Neural cell (in vitro differentiated cells): ENCODE measurements around the gene KCTD2.

Source experiments
- CTCF ChIP-seq: fragments of 450-650 bp; IDR thresholded peaks from 2 replicates; pipeline ENCODE4 v1.5.1; 2014; ENCODE audit warnings: antibody characterized with exemption, mild to moderate bottlenecking, moderate library complexity; ENCODE audit not compliant: poor library complexity, severe bottlenecking
- EZH2 ChIP-seq: fragments of 200-600, 300-800 bp; shearing (Covaris generic), sonication (generic); IDR thresholded peaks from 2 replicates; pipeline ENCODE4 v1.6.1; 2014; ENCODE audit warnings: antibody characterized with exemption, low read length, borderline replicate concordance, mild to moderate bottlenecking; ENCODE audit not compliant: insufficient read depth, poor library complexity, severe bottlenecking
- MXI1 ChIP-seq: fragments of 450-650 bp; conservative IDR thresholded peaks from 2 replicates; pipeline ENCODE4 v1.6.1; 2014; ENCODE audit warnings: antibody characterized with exemption, mild to moderate bottlenecking; ENCODE audit not compliant: poor library complexity, severe bottlenecking
- POLR2AphosphoS5 ChIP-seq: IDR thresholded peaks from 2 replicates; pipeline ENCODE4 v1.6.1; 2012
- RAD21 ChIP-seq: fragments of 450-650 bp; conservative IDR thresholded peaks from 2 replicates; pipeline ENCODE4 v1.6.1; 2014; ENCODE audit warnings: antibody characterized with exemption, mild to moderate bottlenecking, moderate library complexity
- REST ChIP-seq: IDR thresholded peaks from 2 replicates; pipeline ENCODE4 v1.6.1; 2012; ENCODE audit warnings: borderline replicate concordance
- SMC3 ChIP-seq: fragments of 450-650 bp; conservative IDR thresholded peaks from 2 replicates; pipeline ENCODE4 v1.6.1; 2014; ENCODE audit warnings: antibody characterized with exemption, mild to moderate bottlenecking, moderate library complexity; ENCODE audit not compliant: poor library complexity
- TAF1 ChIP-seq: IDR thresholded peaks from 2 replicates; pipeline ENCODE4 v1.6.1; 2012; ENCODE audit warnings: low read depth

- TF ChIP-seq CTCF = no peak
- TF ChIP-seq POLR2AphosphoS5 = no peak
- no peak for TF ChIP-seq RAD21
- no peak for TF ChIP-seq TAF1
- TF ChIP-seq EZH2 = no peak
- TF ChIP-seq SMC3 = no peak
- TF ChIP-seq MXI1 = no peak
- TF ChIP-seq REST = no peak
These were observed 26.5 kb upstream of the KCTD2 start for GRCh38 chr17:75020331-75021110.
